NCI-H82 (cell line): ENCODE results near the gene LXN.

ENCODE experiments used
- DNase-seq: peaks from one replicate; lab custom pipeline; 2025; lab: John Stamatoyannopoulos, UW

The LXN gene

GRCh38 chr3:158668506-158668905 lies 3.9 kb downstream of the LXN start:
- no peak for DNase-seq

GRCh38 chr3:158666416-158666815 lies 6.0 kb downstream of the LXN start:
- no peak for DNase-seq

GRCh38 chr3:158663832-158664231 lies 8.6 kb downstream of the LXN start:
- DNase-seq = no peak

- no peak for DNase-seq
These were observed 9.2 kb downstream of the LXN start for GRCh38 chr3:158663246-158663645.

GRCh38 chr3:158660711-158661110 lies 11.7 kb downstream of the LXN start:
- no peak for DNase-seq

- DNase-seq = peak; percentile 71
These were observed 12.8 kb downstream of the LXN start for GRCh38 chr3:158659454-158660237.

- no peak for DNase-seq
These were observed 13.6 kb downstream of the LXN start for GRCh38 chr3:158658889-158659288.

GRCh38 chr3:158652463-158652862 lies 20.0 kb downstream of the LXN start:
- no peak for DNase-seq

GRCh38 chr3:158651192-158651591 lies 21.3 kb downstream of the LXN start:
- DNase-seq = no peak

GRCh38 chr3:158649791-158650190 lies 22.7 kb downstream of the LXN start:
- DNase-seq = no peak

GRCh38 chr3:158644345-158644908 lies 28.0 kb downstream of the LXN start, which contains the start of gene GFM1:
Gene GFM1 (plus strand): TSS chr3:158644527. CDS start chr3:158644635, 108 bp downstream.
- peak; percentile 99 for DNase-seq

- DNase-seq = no peak
These were observed 29.8 kb downstream of the LXN start for GRCh38 chr3:158642474-158643210.

- DNase-seq = no peak
These were observed 30.4 kb downstream of the LXN start for GRCh38 chr3:158642005-158642404.

- no peak for DNase-seq
These were observed 31.8 kb downstream of the LXN start for GRCh38 chr3:158640646-158641045.

GRCh38 chr3:158631981-158632380 lies 40.5 kb downstream of the LXN start:
- DNase-seq = no peak

- no peak for DNase-seq
These were observed 46.6 kb downstream of the LXN start for GRCh38 chr3:158625881-158626280.

GRCh38 chr3:158617982-158618875 lies 54.2 kb downstream of the LXN start:
- DNase-seq = no peak
